GM18498 (cell line): ENCODE results near the gene VTCN1.
"Not testable (repeated sequence)": the region's sequence is repeated elsewhere in the genome, so short reads cannot be mapped to it uniquely, and the experiment has no call there.

ENCODE experiments used
- ATAC-seq: cut with Tn5 transposase; IDR thresholded peaks from one replicate; pipeline ENCODE4 v1.9.1; 2021; ENCODE audit warnings: mild to moderate bottlenecking, moderate library complexity; ENCODE audit not compliant: unreplicated experiment

The VTCN1 gene

DNA sequence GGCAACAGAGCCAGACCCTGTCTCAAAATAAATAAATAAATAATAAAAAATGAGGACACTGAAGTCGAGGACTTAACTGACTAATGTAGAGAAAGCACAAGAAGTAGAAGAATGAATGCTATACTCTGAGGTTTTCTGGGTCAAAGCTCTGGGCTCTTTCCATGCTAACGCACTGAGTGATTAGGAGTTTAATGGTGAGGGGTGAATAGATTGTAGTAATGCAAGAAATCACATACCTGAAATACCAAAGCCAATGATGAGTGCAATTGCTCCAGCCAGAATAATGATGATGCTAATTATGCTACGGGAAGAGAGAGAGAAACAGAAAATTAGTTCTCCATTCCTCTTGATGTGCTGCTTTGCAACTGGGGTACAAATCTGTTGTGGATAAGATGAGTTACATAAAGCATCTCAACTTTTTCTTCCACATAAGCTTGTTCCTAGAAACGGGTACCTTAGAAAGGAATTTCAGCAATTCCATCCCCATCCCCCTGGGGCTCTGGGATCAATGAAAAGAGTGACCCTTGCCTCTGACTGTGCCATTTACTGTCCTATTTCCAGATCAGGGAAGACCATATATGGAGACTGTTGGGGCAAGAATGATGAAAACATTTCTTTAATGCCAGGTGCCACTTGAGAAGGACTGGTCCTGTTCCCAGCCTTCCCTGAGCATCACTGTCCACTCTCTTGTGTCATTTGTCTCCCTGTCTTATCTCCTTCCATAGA, 40.7 kb downstream of the VTCN1 start:
- ATAC-seq = no peak

DNA sequence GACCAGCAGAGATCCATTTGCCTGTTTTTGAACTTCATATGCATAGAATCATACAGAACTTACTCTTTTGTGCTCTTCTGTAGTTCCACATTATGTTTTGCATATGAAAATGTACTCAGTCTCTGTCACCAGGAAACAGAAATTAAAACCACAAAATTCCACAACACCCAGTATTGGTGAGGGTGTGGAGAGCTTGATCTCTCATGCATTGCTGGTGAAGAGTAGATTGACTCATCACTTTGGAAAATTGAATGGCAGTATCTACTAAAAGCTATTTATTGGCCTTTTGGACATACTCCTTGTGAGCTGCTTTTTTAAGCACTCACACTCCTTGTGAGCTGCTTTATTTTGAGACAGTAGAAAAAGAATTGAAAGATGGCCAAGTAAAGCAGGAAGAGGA, 43.3 kb downstream of the VTCN1 start:
- ATAC-seq = no peak

- no peak for ATAC-seq
These were observed 44.7 kb downstream of the VTCN1 start for GRCh38 chr1:117166076-117166475.

DNA sequence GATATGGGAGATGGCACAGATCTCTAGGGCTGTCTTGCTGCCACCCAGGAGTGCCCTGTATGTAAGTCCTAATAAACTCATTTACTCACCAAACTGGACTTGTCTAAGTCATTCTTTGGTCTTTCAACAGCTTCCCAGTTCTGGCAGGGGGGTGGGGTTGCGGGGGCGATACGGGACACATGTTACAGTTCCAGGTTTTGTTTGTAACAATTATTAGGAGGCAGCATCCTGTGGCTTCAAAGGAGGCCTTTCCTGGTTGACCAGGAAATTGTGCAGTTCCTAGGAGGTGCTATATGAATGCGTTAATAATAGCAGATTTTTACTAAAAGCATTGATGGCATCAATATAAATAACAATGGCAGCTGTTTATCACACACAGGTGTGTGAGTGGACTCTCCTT, 46.5 kb downstream of the VTCN1 start:
- no peak for ATAC-seq

- ATAC-seq = no peak
These were observed 47.9 kb downstream of the VTCN1 start for GRCh38 chr1:117162816-117163215.

- no peak for ATAC-seq
These were observed 48.8 kb downstream of the VTCN1 start for GRCh38 chr1:117161887-117162286.

DNA sequence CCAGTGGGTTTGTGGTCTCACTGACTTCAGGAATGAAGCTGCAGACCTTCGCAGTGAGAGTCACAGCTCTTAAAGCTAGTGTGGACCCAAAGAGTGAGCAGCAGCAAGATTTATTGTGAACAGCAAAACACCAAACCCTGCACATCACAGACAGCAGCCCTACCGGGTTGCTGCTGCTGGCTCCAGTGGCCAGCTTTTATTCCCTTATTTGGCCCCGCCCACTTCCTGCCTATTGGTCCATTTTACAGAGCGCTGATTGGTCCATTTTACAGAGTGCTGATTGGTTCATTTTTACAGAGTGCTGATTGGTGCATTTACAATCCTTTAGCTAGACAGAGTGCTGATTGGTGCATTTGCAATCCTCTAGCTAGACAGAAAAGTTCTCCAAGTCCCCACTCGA, 59.4 kb downstream of the VTCN1 start:
- not testable (repeated sequence) for ATAC-seq

DNA sequence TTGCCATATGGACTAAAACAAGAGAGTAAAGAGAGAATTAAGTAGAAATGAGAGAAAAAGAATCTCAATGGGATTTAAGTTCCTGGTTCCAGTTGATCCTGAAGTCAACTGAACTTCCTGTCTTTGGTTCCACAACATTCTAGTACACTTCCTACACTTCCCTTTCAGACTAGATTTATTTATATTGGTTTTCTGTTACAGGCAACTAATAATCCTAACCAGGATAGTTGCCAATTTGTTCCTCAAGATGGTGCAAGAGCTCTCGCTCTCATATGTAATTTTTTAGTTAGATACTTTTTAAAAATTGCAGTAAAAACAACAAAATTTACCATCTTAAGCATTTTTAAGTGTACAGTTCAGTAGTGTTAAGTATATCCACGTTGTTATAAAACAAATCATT, 60.4 kb downstream of the VTCN1 start:
- no peak for ATAC-seq

GRCh38 chr1:117147856-117148588, 62.7 kb downstream of the VTCN1 start:
- ATAC-seq = no peak

DNA sequence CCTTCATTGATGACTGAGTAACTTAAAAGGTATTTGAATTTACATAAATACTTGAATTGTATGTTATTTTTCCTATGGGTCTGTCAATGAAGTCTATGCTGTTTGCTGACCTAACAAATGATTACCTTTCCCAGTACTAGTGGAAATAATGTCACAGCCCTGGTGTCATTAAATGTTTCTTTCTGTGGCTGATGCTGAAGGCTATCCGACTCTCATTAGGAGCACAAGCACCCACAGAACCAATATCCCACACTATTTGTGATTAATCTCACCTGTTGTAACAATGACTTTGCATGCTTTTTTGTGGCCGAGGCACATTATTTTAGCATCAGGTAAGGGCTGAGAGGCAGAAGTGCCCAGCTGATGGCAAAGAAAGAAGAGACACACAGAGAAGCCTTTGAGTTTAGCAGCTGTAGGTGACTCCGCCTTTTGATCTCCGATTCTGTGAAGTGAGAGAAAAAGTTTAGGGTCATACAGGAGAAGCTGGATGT, 63.3 kb downstream of the VTCN1 start:
- ATAC-seq = no peak

DNA sequence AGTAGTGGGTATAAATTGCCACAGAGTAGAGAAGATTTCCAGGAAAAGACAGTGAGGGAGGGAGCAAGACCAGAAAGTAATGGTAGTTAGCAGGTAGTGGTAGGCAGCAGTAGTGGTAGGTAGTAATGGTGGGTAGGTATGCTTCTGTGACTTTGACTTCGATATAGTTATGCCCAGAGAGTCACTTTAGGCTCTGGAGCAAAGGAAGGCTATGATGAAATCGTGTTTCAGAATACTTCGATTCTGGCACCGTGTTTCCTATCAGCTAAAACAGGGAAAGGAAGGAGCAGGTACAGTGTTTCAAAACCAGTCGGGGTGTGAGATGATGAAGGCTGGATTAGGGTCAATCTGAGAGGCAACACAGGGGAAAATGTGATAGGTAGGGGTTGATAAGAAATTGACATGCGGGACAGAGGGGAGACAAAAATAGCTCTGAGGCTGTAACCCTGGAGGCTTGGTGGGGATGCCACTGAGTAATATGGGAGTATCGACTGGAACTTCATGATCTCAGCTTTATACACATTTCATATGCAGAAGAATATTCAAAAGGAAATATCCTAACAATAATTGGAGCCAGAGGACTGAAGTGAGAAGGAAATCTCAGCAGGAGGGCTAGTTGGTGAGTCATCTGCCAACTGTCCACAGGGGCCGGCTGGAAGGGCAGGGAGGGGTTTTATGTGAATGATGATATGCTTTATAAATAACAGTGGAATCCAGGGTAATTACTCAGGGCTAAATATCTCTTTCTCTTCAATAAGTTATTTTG, 64.0 kb downstream of the VTCN1 start:
- no peak for ATAC-seq

- ATAC-seq = no peak
These were observed 64.7 kb downstream of the VTCN1 start for GRCh38 chr1:117146072-117146471.

GRCh38 chr1:117143871-117144270, 66.9 kb downstream of the VTCN1 start:
- ATAC-seq = no peak

- no peak for ATAC-seq
These were observed 67.6 kb downstream of the VTCN1 start for GRCh38 chr1:117143172-117143571.

GRCh38 chr1:117142200-117142599, 68.5 kb downstream of the VTCN1 start:
- no peak for ATAC-seq

- no peak for ATAC-seq
These were observed 72.2 kb downstream of the VTCN1 start for GRCh38 chr1:117138561-117138960.

GRCh38 chr1:117138106-117138505, 72.6 kb downstream of the VTCN1 start:
- ATAC-seq = no peak

DNA sequence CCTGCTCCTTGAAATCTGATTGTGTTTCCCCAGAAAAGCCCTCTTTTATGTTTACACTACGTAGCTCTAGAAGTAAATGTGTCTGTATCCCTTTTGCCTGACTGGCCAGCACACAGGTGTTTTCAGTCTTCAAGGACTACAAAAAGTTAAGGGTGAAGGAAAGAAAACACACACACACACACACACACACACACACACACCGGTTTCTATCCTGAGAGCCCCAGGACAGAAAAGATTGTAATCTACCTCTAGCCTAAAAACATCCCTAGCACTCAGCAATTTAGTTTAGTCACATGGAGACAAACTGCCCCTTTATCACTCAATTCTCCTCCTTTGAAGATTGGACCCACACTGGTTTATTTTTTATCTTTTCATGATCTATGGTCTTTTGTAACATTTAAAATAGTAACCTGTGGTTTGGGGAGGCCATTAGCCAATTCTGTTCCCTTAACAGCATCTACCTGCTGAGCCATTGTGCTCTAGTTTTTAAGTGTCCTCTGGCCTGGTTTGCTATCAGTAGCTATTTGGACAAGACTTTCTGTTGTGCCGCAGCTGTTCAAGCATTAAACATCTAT, 73.4 kb downstream of the VTCN1 start:
- no peak for ATAC-seq

DNA sequence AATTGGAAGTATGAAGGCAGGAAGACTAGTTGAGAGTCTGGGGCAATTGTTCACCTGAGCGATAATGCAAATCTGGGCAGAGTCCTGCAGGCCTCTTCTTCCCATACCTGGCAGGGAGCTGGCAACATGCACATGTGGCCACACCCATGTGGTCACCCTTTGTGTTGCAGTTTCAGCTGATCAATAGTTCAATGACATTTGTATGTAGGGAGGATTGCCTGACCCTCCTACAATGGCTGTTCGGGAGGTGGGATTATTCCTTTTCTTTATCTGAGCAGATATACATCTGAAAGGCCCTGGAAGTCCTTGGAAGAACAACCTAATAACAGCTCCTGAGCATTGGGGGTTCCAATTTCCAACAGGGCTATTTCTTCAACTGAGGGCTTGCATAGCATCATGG, 74.0 kb downstream of the VTCN1 start:
- ATAC-seq = no peak

GRCh38 chr1:117135329-117135728, 75.4 kb downstream of the VTCN1 start:
- ATAC-seq = no peak

DNA sequence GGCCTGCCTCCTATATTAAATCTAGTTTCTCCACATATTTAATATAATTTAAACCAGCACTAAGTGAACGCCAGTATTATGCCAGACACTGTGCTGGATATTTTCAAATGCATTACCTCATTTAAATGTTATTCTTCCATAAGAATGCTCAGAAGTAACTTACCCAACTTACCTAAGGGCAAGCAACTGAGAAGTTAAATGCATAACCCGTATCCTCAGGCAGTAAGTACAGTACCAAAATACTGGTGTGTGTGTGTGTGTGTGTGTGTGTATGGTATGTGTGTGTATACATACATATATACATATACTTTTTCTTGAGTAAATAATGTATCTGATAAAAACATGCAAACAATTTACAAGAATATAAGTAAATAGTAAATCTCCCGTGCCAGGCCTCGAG, 80.2 kb downstream of the VTCN1 start:
- no peak for ATAC-seq
